ENCODE data around the gene CD81.

DNA sequence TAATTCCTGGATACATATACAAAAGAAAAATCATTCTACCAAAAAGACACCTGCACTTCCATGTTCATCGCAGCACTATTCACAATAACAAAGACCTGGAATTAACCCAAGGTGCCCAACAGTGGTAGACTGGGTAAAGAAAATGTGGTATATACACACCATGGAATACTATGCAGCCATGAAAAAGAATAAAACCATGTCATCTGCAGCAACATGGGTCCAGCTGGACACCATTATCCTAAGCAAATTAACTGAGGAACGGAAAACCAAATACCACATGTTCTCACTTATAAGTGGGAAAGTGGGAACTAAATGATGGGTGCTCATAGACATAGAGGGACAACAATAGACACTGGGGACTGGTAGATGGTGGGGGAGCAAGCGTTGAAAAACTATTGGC, 62.7 kb downstream of the CD81 start:
- TF ChIP-seq, protein P1, sequence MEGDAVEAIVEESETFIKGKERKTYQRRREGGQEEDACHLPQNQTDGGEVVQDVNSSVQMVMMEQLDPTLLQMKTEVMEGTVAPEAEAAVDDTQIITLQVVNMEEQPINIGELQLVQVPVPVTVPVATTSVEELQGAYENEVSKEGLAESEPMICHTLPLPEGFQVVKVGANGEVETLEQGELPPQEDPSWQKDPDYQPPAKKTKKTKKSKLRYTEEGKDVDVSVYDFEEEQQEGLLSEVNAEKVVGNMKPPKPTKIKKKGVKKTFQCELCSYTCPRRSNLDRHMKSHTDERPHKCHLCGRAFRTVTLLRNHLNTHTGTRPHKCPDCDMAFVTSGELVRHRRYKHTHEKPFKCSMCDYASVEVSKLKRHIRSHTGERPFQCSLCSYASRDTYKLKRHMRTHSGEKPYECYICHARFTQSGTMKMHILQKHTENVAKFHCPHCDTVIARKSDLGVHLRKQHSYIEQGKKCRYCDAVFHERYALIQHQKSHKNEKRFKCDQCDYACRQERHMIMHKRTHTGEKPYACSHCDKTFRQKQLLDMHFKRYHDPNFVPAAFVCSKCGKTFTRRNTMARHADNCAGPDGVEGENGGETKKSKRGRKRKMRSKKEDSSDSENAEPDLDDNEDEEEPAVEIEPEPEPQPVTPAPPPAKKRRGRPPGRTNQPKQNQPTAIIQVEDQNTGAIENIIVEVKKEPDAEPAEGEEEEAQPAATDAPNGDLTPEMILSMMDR (IDR thresholded peaks at IDR 0.05; ENCODE audit: low read depth, low read length) = no peak
- TF ChIP-seq MYC (IDR thresholded peaks at IDR 0.05; ENCODE audit: low read depth, low read length) = no peak
- no peak for TF ChIP-seq POLR2A (IDR thresholded peaks at IDR 0.05; ENCODE audit: extremely low read depth, insufficient read length)
